ENCODE measurements around the gene ARID1B. TPM values are rescaled to one million over a fixed set of nuclear protein-coding genes. Genes with fewer than 3 reads are reported as not detected.

Gene ARID1B
- total RNA-seq, 1 donor from 2014 or later = 62.1 TPM

DNA sequence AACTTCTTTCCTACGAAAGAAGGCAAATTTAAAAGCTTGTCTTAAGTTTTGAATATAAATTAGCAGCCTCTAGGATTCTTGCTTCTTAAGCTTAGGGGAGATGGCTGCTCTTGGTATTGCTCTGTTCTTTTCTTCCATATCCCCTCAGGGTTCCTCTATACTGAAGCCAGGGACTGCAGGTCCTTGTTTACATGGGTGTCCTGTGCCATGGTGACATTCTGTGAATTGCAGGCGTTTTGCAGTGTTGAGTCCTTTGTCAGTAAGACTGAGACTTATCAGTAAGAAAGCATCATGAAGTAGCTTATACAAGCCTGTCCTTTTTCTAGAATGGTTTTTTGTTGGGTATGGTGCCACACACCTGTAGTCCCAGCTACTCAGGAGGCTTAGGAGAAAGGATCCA is 147.8 kb downstream of the ARID1B start:
- H3K4me1 Mint-ChIP-seq = peaks cover 29% of the 10 kb centered on the region
- no peaks in the 10 kb centered on the region for H3K27me3 Mint-ChIP-seq (ENCODE audit: insufficient read depth, low read depth)
- no peak overlapping the region for H3K4me3 Mint-ChIP-seq
- Histone ChIP-seq H3K4me1 (peaks cover 29% of the 10 kb centered on the region), H3K9ac (no peak overlapping the region), H3K79me2 (ENCODE audit: low read depth) (peaks cover 98% of the 10 kb centered on the region), H3K4me2 (no peak overlapping the region), H3K9me3 (ENCODE audit: low read depth) (no peaks in the 10 kb centered on the region), H3K4me3 (no peak overlapping the region), H2AFZ (replicated peaks) (no peak overlapping the region), H3K36me3 (no peaks in the 10 kb centered on the region), H3K27ac (no peak overlapping the region), H4K20me1 (ENCODE audit: low read depth) (peaks cover 59% of the 10 kb centered on the region), H3F3A (ENCODE audit: low read depth) (peaks cover 7% of the 10 kb centered on the region), H3K27me3 (no peaks in the 10 kb centered on the region)
- no peaks in the 10 kb centered on the region for H3K9me3 Mint-ChIP-seq
- peaks cover 18% of the 10 kb centered on the region for H3K36me3 Mint-ChIP-seq
- no peak for DNase-seq (ENCODE audit: low spot score)
- TF ChIP-seq EZH2phosphoT487 (IDR thresholded peaks at IDR 0.05) (no peak), EZH2 (IDR thresholded peaks at IDR 0.05) (no peak)
- TF ChIP-seq, protein P1, sequence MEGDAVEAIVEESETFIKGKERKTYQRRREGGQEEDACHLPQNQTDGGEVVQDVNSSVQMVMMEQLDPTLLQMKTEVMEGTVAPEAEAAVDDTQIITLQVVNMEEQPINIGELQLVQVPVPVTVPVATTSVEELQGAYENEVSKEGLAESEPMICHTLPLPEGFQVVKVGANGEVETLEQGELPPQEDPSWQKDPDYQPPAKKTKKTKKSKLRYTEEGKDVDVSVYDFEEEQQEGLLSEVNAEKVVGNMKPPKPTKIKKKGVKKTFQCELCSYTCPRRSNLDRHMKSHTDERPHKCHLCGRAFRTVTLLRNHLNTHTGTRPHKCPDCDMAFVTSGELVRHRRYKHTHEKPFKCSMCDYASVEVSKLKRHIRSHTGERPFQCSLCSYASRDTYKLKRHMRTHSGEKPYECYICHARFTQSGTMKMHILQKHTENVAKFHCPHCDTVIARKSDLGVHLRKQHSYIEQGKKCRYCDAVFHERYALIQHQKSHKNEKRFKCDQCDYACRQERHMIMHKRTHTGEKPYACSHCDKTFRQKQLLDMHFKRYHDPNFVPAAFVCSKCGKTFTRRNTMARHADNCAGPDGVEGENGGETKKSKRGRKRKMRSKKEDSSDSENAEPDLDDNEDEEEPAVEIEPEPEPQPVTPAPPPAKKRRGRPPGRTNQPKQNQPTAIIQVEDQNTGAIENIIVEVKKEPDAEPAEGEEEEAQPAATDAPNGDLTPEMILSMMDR (IDR thresholded peaks at IDR 0.05) = no peak
- no peak overlapping the region for H3K27ac Mint-ChIP-seq

DNA sequence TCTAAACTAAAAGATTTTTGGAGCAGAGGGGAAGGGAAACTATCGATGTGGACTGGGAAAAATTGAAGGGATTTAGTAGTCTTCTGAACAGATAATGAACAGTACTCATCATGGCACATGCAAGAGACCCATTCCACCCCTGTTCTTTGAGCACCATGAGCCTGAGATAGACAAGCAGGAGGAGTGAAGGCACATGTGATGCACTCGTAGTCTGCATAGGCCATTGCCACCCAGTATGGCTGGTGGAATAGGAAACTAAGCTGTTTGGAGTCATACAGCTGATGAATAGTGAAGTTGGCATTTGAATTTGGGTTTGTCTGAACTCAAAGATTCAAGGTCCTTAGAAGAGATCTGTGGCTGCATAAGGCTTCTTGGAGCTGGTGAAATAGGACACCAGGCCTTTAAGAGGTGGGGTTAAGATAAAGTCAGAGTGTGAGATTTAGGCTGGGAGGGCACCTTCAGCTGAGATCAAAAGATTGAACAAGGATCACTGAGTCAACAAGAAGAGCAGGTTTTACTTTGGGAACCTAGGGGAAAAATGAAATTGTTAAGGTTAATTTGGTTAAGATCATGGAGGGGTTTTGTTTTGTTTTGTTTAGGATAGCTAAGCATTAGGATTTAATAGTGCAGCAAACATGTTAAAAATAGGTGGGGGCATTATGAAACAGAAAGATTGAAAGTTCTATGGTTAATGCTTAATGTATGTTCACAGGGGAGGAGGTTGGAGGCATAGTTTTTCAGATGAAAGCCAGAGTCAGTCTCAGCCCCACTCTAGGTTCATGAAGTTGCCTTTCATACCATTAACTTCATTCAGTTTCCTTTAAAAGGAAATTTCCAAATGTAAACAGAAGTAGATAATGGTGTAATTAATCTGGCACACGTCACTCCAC is 148.8 kb downstream of the ARID1B start:
- H3K4me2 ChIP-seq = peak overlapping the region; percentile 39
- no peak overlapping the region for H3K27ac ChIP-seq
- H3K4me1 Mint-ChIP-seq = peaks cover 20% of the 10 kb centered on the region
- H3K9me3 Mint-ChIP-seq = no peaks in the 10 kb centered on the region
- H3K27me3 ChIP-seq = no peaks in the 10 kb centered on the region
- H3K79me2 ChIP-seq (ENCODE audit: low read depth) = peaks cover 96% of the 10 kb centered on the region
- H4K20me1 ChIP-seq (ENCODE audit: low read depth) = peaks cover 55% of the 10 kb centered on the region
- no peak for DNase-seq (ENCODE audit: low spot score)
- peaks cover 7% of the 10 kb centered on the region for H3F3A ChIP-seq (ENCODE audit: low read depth)
- no peak overlapping the region for H3K9ac ChIP-seq
- H3K4me3 ChIP-seq = no peak overlapping the region
- H3K27me3 Mint-ChIP-seq (ENCODE audit: insufficient read depth, low read depth) = no peaks in the 10 kb centered on the region
- peaks cover 19% of the 10 kb centered on the region for H3K4me1 ChIP-seq
- no peak overlapping the region for H3K4me3 Mint-ChIP-seq
- H2AFZ ChIP-seq (replicated peaks) = no peak overlapping the region
- H3K27ac Mint-ChIP-seq = no peak overlapping the region
- H3K9me3 ChIP-seq (ENCODE audit: low read depth) = no peaks in the 10 kb centered on the region
- H3K36me3 ChIP-seq = no peaks in the 10 kb centered on the region
- H3K36me3 Mint-ChIP-seq = peaks cover 18% of the 10 kb centered on the region
- no peak for TF ChIP-seq EZH2 (IDR thresholded peaks at IDR 0.05)
- TF ChIP-seq, protein P1 (IDR thresholded peaks at IDR 0.05) = no peak
- no peak for TF ChIP-seq EZH2phosphoT487 (IDR thresholded peaks at IDR 0.05)

DNA sequence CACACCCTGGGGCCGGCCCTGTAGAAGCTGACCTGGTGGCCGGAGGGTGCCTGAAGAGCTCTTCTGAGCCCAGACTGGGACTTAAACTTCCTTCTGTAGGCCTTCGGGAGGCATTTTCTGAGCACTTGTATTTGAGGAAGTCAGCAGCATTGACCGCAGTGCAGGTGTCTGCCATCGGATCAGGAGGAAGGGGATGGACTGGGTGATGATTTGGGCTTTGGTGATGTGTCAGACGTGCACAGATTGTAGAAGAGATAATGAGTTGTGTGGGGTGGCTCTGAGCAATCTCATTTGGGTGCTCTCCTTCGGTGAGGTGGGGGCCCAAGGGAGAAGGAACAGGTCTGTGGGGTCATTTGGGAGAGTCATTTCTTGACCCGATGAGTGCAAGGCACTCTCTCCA is 150.9 kb downstream of the ARID1B start:
- Mint-ChIP-seq H3K4me3 (no peak overlapping the region), H3K27ac (peak overlapping the region; percentile 35), H3K9me3 (no peaks in the 10 kb centered on the region), H3K36me3 (peaks cover 14% of the 10 kb centered on the region), H3K27me3 (ENCODE audit: insufficient read depth, low read depth) (no peaks in the 10 kb centered on the region), H3K4me1 (peaks cover 27% of the 10 kb centered on the region)
- peaks cover 27% of the 10 kb centered on the region for H3K4me1 ChIP-seq
- H3K9me3 ChIP-seq (ENCODE audit: low read depth) = no peaks in the 10 kb centered on the region
- H2AFZ ChIP-seq (replicated peaks) = no peak overlapping the region
- TF ChIP-seq, protein P1 (IDR thresholded peaks at IDR 0.05) = no peak
- TF ChIP-seq EZH2phosphoT487 (IDR thresholded peaks at IDR 0.05) = no peak
- H3K27ac ChIP-seq = no peak overlapping the region
- H3F3A ChIP-seq (ENCODE audit: low read depth) = peaks cover 28% of the 10 kb centered on the region
- peaks cover 96% of the 10 kb centered on the region for H3K79me2 ChIP-seq (ENCODE audit: low read depth)
- no peaks in the 10 kb centered on the region for H3K36me3 ChIP-seq
- no peak overlapping the region for H3K4me2 ChIP-seq
- H3K4me3 ChIP-seq = no peak overlapping the region
- DNase-seq (ENCODE audit: low spot score) = no peak
- H4K20me1 ChIP-seq (ENCODE audit: low read depth) = peaks cover 73% of the 10 kb centered on the region
- no peaks in the 10 kb centered on the region for H3K27me3 ChIP-seq
- no peak overlapping the region for H3K9ac ChIP-seq

Data from neural progenitor cell (in vitro differentiated cells).